Measurements from ENCODE around the gene BMP7.

DNA sequence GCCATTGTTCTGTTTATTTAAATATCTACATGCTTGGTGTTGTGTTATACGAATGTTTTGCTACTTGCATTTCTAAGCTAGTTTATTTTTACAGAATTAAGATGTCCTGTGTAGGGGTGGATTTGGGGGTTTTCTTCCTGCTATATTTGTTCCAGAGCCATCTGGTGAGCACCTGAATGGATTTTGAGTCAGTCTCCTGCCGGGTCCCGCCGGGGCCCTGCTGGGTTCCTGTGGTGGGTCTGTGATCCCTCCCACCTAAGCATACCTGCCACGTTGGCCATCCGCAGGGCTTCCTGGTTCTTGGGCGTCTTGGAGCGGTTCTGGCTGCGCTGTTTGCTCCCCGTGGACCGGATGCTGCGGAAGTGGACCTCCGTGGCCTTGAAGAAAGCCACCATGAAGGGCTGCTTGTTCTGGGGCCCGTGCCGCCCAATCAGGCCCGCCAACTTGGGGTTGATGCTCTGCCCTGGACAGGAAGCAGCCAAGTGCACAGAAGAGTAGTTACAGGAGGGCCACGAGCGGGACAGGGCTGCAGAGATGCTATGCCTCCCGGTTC lies 82.9 kb downstream of the BMP7 start:
- no peak for TF ChIP-seq CTCF (IDR thresholded peaks at IDR 0.05)
- TF ChIP-seq POLR2A (IDR thresholded peaks at IDR 0.05), result no peak

All from adrenal gland (tissue), 5 donors.